Measurements from ENCODE around the gene B4GALNT4.

B4GALNT4 gene

DNA sequence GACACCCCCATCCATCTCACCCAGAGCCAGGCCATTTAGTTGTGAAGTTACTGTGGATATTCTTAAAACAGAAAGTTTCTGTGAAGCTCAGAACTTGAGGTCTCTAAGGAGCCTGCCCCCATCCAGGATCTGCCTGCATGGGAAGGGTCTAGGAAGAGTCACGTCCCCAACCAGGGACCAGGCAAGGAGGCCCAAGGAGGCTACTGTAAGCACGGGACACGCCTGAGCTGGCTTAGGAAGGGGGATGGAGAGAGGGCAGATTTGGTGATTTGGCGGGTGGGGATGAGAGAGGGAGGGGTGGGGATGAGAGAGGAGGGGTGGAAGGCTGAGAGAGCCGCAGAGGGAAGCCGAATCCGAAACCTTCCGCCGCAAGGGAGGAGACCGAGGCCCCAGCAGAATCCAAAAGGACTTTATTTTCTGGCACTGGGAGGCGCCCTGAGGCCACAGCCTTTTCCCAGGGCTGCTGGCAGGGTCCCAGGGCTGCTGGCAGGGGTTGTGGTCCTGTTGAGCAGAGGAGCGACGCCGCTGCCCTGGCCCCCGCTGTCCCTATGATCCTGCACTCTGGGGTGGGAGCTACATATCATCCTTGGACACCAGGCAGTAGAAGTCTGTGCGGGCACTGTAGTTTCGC is 36.1 kb downstream of the B4GALNT4 start:
- H3K9me3 ChIP-seq (ENCODE audit: insufficient read depth, low read length, severe bottlenecking), result no peaks in the 10 kb centered on the region
- ATAC-seq (ENCODE audit: insufficient read depth, low read depth), result no peak
- DNase-seq, result no peak
- no peak overlapping the region for H3K27ac ChIP-seq (ENCODE audit: low read length)
- no peak overlapping the region for H2AFZ ChIP-seq (ENCODE audit: low read depth, low read length)
- TF ChIP-seq EZH2 (IDR thresholded peaks at IDR 0.05; ENCODE audit: borderline replicate concordance, low read depth, low read length, severe bottlenecking), result no peak
- TF ChIP-seq, protein P1, sequence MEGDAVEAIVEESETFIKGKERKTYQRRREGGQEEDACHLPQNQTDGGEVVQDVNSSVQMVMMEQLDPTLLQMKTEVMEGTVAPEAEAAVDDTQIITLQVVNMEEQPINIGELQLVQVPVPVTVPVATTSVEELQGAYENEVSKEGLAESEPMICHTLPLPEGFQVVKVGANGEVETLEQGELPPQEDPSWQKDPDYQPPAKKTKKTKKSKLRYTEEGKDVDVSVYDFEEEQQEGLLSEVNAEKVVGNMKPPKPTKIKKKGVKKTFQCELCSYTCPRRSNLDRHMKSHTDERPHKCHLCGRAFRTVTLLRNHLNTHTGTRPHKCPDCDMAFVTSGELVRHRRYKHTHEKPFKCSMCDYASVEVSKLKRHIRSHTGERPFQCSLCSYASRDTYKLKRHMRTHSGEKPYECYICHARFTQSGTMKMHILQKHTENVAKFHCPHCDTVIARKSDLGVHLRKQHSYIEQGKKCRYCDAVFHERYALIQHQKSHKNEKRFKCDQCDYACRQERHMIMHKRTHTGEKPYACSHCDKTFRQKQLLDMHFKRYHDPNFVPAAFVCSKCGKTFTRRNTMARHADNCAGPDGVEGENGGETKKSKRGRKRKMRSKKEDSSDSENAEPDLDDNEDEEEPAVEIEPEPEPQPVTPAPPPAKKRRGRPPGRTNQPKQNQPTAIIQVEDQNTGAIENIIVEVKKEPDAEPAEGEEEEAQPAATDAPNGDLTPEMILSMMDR (IDR thresholded peaks at IDR 0.05; ENCODE audit: borderline replicate concordance, extremely low read depth, low read length, poor library complexity, severe bottlenecking), result no peak
- H3K4me2 ChIP-seq (ENCODE audit: insufficient read depth, low read length), result no peak overlapping the region
- no peaks in the 10 kb centered on the region; the same call in 1 of the 2 replicates for H3K79me2 ChIP-seq (ENCODE audit: insufficient read depth, low read length)
- H3K4me3 ChIP-seq (ENCODE audit: low read depth in 1 of 2, low read length in 2 of 2), result no peak overlapping the region
- no peak overlapping the region for H3K9ac ChIP-seq (ENCODE audit: low read depth, low read length)
- peaks cover 9% of the 10 kb centered on the region; the same call in 1 of the 2 replicates for H4K20me1 ChIP-seq (ENCODE audit: insufficient read depth, low read length)
- no peaks in the 10 kb centered on the region; the same call in 1 of the 2 replicates for H3K36me3 ChIP-seq (ENCODE audit: insufficient read depth, low read length)
- H3K4me1 ChIP-seq (ENCODE audit: insufficient read depth, low read length), result peaks cover 34% of the 10 kb centered on the region
- H3K27me3 ChIP-seq (ENCODE audit: insufficient read depth, low read length, poor library complexity), result no peaks in the 10 kb centered on the region

GRCh38 chr11:405954-406795 is 36.9 kb downstream of the B4GALNT4 start:
- H3K4me2 ChIP-seq (ENCODE audit: insufficient read depth, low read length), result peak overlapping the region; percentile 64
- H3K9ac ChIP-seq (ENCODE audit: low read depth, low read length), result peak overlapping the region; percentile 48
- peak overlapping the region in 1 of 2 experiments; percentile 53; a peak in 2 of 4 replicates for H3K4me3 ChIP-seq (ENCODE audit: low read depth in 1 of 2, low read length in 2 of 2)
- H3K27ac ChIP-seq (ENCODE audit: low read length), result peak overlapping the region; percentile 57; the same call in 1 of the 2 replicates
- H3K4me1 ChIP-seq (ENCODE audit: insufficient read depth, low read length), result peaks cover 34% of the 10 kb centered on the region
- no peak for DNase-seq
- no peaks in the 10 kb centered on the region; the same call in 1 of the 2 replicates for H3K36me3 ChIP-seq (ENCODE audit: insufficient read depth, low read length)
- peak overlapping the region; percentile 25; the same call in 1 of the 2 replicates for H2AFZ ChIP-seq (ENCODE audit: low read depth, low read length)
- no peaks in the 10 kb centered on the region for H3K9me3 ChIP-seq (ENCODE audit: insufficient read depth, low read length, severe bottlenecking)
- H4K20me1 ChIP-seq (ENCODE audit: insufficient read depth, low read length), result peaks cover 9% of the 10 kb centered on the region; the same call in 1 of the 2 replicates
- H3K79me2 ChIP-seq (ENCODE audit: insufficient read depth, low read length), result no peaks in the 10 kb centered on the region; the same call in 1 of the 2 replicates
- TF ChIP-seq, protein P1 (IDR thresholded peaks at IDR 0.05; ENCODE audit: borderline replicate concordance, extremely low read depth, low read length, poor library complexity, severe bottlenecking), result no peak
- TF ChIP-seq EZH2 (IDR thresholded peaks at IDR 0.05; ENCODE audit: borderline replicate concordance, low read depth, low read length, severe bottlenecking), result no peak
- H3K27me3 ChIP-seq (ENCODE audit: insufficient read depth, low read length, poor library complexity), result no peaks in the 10 kb centered on the region
- ATAC-seq (ENCODE audit: insufficient read depth, low read depth), result no peak

- no peaks in the 10 kb centered on the region; the same call in 1 of the 2 replicates for H3K36me3 ChIP-seq (ENCODE audit: insufficient read depth, low read length)
- H3K4me3 ChIP-seq (ENCODE audit: low read depth in 1 of 2, low read length in 2 of 2), result peak overlapping the region in 1 of 2 experiments; percentile 53; a peak in 2 of 4 replicates
- peak overlapping the region; percentile 48 for H3K9ac ChIP-seq (ENCODE audit: low read depth, low read length)
Measured at GRCh38 chr11:406796-407650, 37.7 kb downstream of the B4GALNT4 start.

More at GRCh38 chr11:406796-407650, 37.7 kb downstream of the B4GALNT4 start:
- DNase-seq (peak; percentile 97), ATAC-seq (ENCODE audit: insufficient read depth, low read depth) (peak; percentile 95)
- peak overlapping the region; percentile 65 for H3K4me2 ChIP-seq (ENCODE audit: insufficient read depth, low read length)
- no peaks in the 10 kb centered on the region for H3K9me3 ChIP-seq (ENCODE audit: insufficient read depth, low read length, severe bottlenecking)
- H3K27me3 ChIP-seq (ENCODE audit: insufficient read depth, low read length, poor library complexity), result no peaks in the 10 kb centered on the region
- H2AFZ ChIP-seq (ENCODE audit: low read depth, low read length), result peak overlapping the region; percentile 65
- TF ChIP-seq EZH2 (IDR thresholded peaks at IDR 0.05; ENCODE audit: borderline replicate concordance, low read depth, low read length, severe bottlenecking), result no peak
- TF ChIP-seq, protein P1 (IDR thresholded peaks at IDR 0.05; ENCODE audit: borderline replicate concordance, extremely low read depth, low read length, poor library complexity, severe bottlenecking), result peak; percentile 41
- peak overlapping the region; percentile 65 for H3K27ac ChIP-seq (ENCODE audit: low read length)
- no peaks in the 10 kb centered on the region; the same call in 1 of the 2 replicates for H3K79me2 ChIP-seq (ENCODE audit: insufficient read depth, low read length)
- H3K4me1 ChIP-seq (ENCODE audit: insufficient read depth, low read length), result peaks cover 34% of the 10 kb centered on the region
- H4K20me1 ChIP-seq (ENCODE audit: insufficient read depth, low read length), result peaks cover 9% of the 10 kb centered on the region; the same call in 1 of the 2 replicates

Data from DND-41 (cell line).